Measurements from ENCODE around the gene SPDYC. TPM values are rescaled to one million over a fixed set of nuclear protein-coding genes. Genes with fewer than 3 reads are reported as not detected.

The SPDYC gene
- total and polyA plus RNA-seq, 2 of the 13 experiments (the other 11 are each of a cell fraction or from before 2014, with no cell fraction given), result 0.15 to 0.33 TPM

DNA sequence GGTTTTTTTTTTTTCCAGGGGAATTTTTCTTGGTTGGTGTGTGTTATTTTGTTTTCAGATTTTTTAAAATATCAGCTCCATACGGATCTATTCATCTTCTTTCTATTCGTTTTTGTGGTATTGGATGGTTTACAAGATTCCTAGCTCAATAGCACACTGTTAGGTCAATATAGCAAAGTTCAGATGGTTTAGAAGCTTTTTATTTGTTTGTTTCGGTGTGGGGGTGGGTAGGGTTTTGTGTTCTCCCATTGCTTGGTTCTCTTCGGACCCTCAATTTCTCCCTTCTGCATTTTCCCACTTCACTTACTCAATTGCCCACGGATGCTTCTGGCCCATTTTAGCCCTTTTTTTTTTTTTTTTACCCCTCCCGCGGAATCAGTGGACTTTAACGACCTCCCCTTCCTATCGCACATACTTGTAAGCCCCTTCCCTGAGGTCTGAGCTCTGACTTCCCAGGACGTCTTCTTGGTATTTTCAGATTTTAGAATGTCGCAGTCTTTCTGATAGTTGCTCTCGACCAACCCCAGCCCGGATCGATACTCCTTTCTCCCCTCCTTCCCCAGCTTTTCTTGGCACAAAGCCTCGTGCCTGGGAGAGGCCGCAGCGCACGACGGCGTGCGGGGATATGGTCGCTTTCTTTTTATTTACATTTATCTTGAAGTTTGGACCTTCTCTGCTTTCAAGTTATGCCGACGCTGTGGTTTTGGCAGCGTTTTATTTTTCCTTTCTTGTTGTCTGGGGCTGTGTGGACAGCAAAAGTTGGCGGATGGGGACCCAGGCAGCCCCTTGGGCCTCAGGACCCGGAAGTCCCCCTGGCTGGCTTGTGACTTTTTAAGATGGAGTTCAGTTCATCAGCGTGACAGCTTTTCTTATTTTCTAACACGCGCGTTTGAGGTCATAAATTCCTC is 4.4 kb upstream of the SPDYC start (continued):
- TF ChIP-seq NFIB (CRISPR knock-in tag; IDR thresholded peaks at IDR 0.05; ENCODE audit: borderline replicate concordance) (no peak), ZNF431 (CRISPR knock-in tag; IDR thresholded peaks at IDR 0.05; ENCODE audit: borderline replicate concordance, low read depth) (no peak), ZNF644 (CRISPR knock-in tag; IDR thresholded peaks at IDR 0.05; ENCODE audit: low read depth) (no peak), ZFP41 (CRISPR knock-in tag; IDR thresholded peaks at IDR 0.05; ENCODE audit: borderline replicate concordance) (no peak), SOX5 (CRISPR knock-in tag; IDR thresholded peaks at IDR 0.05; ENCODE audit: borderline replicate concordance) (peak; percentile 60; the same call in 1 of the 2 replicates), SOX13 (IDR thresholded peaks at IDR 0.05) (0 out of 2 replicates have a peak, but pooled peaks have one; percentile 7), SOX13 (CRISPR knock-in tag; conservative IDR thresholded peaks at IDR 0.05 in 1 of 2, IDR thresholded peaks at IDR 0.05 in 1 of 2) (peak in 1 of 2 experiments; percentile 58; a peak in 2 of 4 replicates), ZNF660 (CRISPR knock-in tag; IDR thresholded peaks at IDR 0.05; ENCODE audit: borderline replicate concordance, low read depth) (no peak), BHLHE40 (IDR thresholded peaks at IDR 0.05; ENCODE audit: low read length) (peak; percentile 75), ZBTB3 (CRISPR knock-in tag; IDR thresholded peaks at IDR 0.05; ENCODE audit: borderline replicate concordance, low read depth) (no peak), PHF21A (CRISPR knock-in tag; IDR thresholded peaks at IDR 0.05) (peak; percentile 81), MAFG (CRISPR knock-in tag; IDR thresholded peaks at IDR 0.05) (no peak), KAT8 (CRISPR knock-in tag; IDR thresholded peaks at IDR 0.05) (peak; percentile 63; the same call in 1 of the 2 replicates)
- TF ChIP-seq, protein P1, sequence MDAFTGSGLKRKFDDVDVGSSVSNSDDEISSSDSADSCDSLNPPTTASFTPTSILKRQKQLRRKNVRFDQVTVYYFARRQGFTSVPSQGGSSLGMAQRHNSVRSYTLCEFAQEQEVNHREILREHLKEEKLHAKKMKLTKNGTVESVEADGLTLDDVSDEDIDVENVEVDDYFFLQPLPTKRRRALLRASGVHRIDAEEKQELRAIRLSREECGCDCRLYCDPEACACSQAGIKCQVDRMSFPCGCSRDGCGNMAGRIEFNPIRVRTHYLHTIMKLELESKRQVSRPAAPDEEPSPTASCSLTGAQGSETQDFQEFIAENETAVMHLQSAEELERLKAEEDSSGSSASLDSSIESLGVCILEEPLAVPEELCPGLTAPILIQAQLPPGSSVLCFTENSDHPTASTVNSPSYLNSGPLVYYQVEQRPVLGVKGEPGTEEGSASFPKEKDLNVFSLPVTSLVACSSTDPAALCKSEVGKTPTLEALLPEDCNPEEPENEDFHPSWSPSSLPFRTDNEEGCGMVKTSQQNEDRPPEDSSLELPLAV (CRISPR knock-in tag; conservative IDR thresholded peaks at IDR 0.05; ENCODE audit: low read depth), result no peak
- TF ChIP-seq, protein P2, sequence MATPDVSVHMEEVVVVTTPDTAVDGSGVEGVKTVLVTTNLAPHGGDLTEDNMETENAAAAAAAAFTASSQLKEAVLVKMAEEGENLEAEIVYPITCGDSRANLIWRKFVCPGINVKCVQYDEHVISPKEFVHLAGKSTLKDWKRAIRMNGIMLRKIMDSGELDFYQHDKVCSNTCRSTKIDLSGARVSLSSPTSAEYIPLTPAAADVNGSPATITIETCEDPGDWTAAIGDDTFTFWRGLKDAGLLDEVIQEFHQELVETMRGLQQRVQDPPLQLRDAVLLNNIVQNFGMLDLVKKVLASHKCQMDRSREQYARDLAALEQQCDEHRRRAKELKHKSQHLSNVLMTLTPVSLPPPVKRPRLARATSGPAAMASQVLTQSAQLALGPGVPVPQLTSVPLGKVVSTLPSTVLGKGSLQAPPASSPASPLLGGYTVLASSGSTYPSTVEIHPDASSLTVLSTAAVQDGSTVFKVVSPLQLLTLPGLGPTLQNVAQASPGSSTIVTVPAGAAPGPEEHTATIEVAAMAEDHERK (CRISPR knock-in tag; IDR thresholded peaks at IDR 0.05; ENCODE audit: low read depth), result no peak
- TF ChIP-seq, protein P3, sequence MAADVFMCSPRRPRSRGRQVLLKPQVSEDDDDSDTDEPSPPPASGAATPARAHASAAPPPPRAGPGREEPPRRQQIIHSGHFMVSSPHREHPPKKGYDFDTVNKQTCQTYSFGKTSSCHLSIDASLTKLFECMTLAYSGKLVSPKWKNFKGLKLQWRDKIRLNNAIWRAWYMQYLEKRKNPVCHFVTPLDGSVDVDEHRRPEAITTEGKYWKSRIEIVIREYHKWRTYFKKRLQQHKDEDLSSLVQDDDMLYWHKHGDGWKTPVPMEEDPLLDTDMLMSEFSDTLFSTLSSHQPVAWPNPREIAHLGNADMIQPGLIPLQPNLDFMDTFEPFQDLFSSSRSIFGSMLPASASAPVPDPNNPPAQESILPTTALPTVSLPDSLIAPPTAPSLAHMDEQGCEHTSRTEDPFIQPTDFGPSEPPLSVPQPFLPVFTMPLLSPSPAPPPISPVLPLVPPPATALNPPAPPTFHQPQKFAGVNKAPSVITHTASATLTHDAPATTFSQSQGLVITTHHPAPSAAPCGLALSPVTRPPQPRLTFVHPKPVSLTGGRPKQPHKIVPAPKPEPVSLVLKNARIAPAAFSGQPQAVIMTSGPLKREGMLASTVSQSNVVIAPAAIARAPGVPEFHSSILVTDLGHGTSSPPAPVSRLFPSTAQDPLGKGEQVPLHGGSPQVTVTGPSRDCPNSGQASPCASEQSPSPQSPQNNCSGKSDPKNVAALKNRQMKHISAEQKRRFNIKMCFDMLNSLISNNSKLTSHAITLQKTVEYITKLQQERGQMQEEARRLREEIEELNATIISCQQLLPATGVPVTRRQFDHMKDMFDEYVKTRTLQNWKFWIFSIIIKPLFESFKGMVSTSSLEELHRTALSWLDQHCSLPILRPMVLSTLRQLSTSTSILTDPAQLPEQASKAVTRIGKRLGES (CRISPR knock-in tag; IDR thresholded peaks at IDR 0.05; ENCODE audit: borderline replicate concordance), result no peak

Data from HepG2 (cell line).